Measurements from ENCODE around the gene CNNM4.

The CNNM4 gene

GRCh38 chr2:96773922-96774321, 13.2 kb downstream of the CNNM4 start:
- no peaks in the 10 kb centered on the region for H3K27me3 Mint-ChIP-seq (ENCODE audit: low read depth, poor library complexity)
- no peak for DNase-seq
- no peaks in the 10 kb centered on the region for H3K9me3 Mint-ChIP-seq
- H3K4me3 Mint-ChIP-seq, result no peak overlapping the region
- no peaks in the 10 kb centered on the region for H3K36me3 Mint-ChIP-seq (ENCODE audit: low read depth)
- TF ChIP-seq CTCF (IDR thresholded peaks at IDR 0.05), result no peak
- peaks cover 52% of the 10 kb centered on the region for H3K4me1 Mint-ChIP-seq
- no peak overlapping the region for H3K27ac Mint-ChIP-seq

- peaks cover 44% of the 10 kb centered on the region for H3K4me1 Mint-ChIP-seq
- H3K27me3 Mint-ChIP-seq (ENCODE audit: low read depth, poor library complexity), result peaks cover under 1% of the 10 kb centered on the region
- TF ChIP-seq CTCF (IDR thresholded peaks at IDR 0.05), result no peak
- H3K9me3 Mint-ChIP-seq, result no peaks in the 10 kb centered on the region
- H3K36me3 Mint-ChIP-seq (ENCODE audit: low read depth), result peaks cover 3% of the 10 kb centered on the region
- no peak overlapping the region for H3K4me3 Mint-ChIP-seq
- DNase-seq, result no peak
- no peak overlapping the region for H3K27ac Mint-ChIP-seq
Measured at GRCh38 chr2:96775160-96775559, 14.5 kb downstream of the CNNM4 start.

GRCh38 chr2:96783388-96783787, 22.7 kb downstream of the CNNM4 start:
- H3K4me1 Mint-ChIP-seq, result peaks cover 3% of the 10 kb centered on the region
- no peak for DNase-seq
- H3K27ac Mint-ChIP-seq, result no peak overlapping the region
- peaks cover 3% of the 10 kb centered on the region for H3K27me3 Mint-ChIP-seq (ENCODE audit: low read depth, poor library complexity)
- H3K36me3 Mint-ChIP-seq (ENCODE audit: low read depth), result peaks cover 6% of the 10 kb centered on the region
- H3K4me3 Mint-ChIP-seq, result no peak overlapping the region
- no peak for TF ChIP-seq CTCF (IDR thresholded peaks at IDR 0.05)
- H3K9me3 Mint-ChIP-seq, result no peaks in the 10 kb centered on the region

- Mint-ChIP-seq H3K27me3 (ENCODE audit: low read depth, poor library complexity) (peaks cover 3% of the 10 kb centered on the region), H3K27ac (no peak overlapping the region), H3K9me3 (peaks cover 4% of the 10 kb centered on the region), H3K36me3 (ENCODE audit: low read depth) (no peaks in the 10 kb centered on the region), H3K4me3 (no peak overlapping the region), H3K4me1 (peaks cover 14% of the 10 kb centered on the region)
- no peak for TF ChIP-seq CTCF (IDR thresholded peaks at IDR 0.05)
- DNase-seq, result no peak
Measured at GRCh38 chr2:96787411-96787810, 26.7 kb downstream of the CNNM4 start.

- Mint-ChIP-seq H3K4me3 (no peak overlapping the region), H3K27ac (peak overlapping the region; percentile 48), H3K27me3 (ENCODE audit: low read depth, poor library complexity) (peaks cover 3% of the 10 kb centered on the region), H3K9me3 (peaks cover 4% of the 10 kb centered on the region), H3K36me3 (ENCODE audit: low read depth) (no peaks in the 10 kb centered on the region), H3K4me1 (peaks cover 25% of the 10 kb centered on the region)
- TF ChIP-seq CTCF (IDR thresholded peaks at IDR 0.05), result no peak
- DNase-seq, result no peak
Measured at GRCh38 chr2:96788442-96789244, 27.9 kb downstream of the CNNM4 start.

- no peak for TF ChIP-seq CTCF (IDR thresholded peaks at IDR 0.05)
- no peak for DNase-seq
- Mint-ChIP-seq H3K36me3 (ENCODE audit: low read depth) (no peaks in the 10 kb centered on the region), H3K9me3 (peaks cover 4% of the 10 kb centered on the region), H3K4me1 (peaks cover 31% of the 10 kb centered on the region), H3K4me3 (no peak overlapping the region), H3K27me3 (ENCODE audit: low read depth, poor library complexity) (peaks cover 3% of the 10 kb centered on the region), H3K27ac (no peak overlapping the region)
Measured at GRCh38 chr2:96789245-96789617, 28.5 kb downstream of the CNNM4 start.

Measured in nephron progenitor cell (in vitro differentiated cells).